Measurements from ENCODE around the gene STAC3. TPM values are rescaled to one million over a fixed set of nuclear protein-coding genes. Genes with fewer than 3 reads are reported as not detected.
"Not testable (repeated sequence)": the region's sequence is repeated elsewhere in the genome, so short reads cannot be mapped to it uniquely, and the experiment has no call there.

STAC3 gene
- 13.5 TPM for total RNA-seq
- 1.1 TPM for polyA plus RNA-seq

DNA sequence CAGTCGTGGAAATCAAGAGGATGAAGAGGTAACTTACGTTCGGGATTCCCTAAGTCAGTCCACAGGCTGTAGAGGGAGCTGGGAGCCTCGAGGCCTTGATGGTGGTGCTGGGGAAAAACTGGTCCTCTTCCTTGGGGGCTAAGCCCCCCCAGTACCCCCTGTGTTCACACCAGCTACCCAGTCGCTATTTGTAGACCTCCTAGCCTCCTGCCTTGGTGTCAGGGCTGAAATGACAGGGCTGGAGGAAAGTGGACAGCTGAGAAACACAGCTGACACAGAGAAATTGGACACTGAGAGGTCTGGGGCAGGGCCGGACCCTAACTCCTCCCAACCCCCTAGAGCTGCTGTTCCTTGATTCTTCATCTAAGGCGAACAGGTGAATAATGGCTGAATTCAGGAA is at the start of gene STAC3:
Gene STAC3, minus strand, starts transcription at position 232 of the 400 bp plus-strand sequence. CDS start 1,551 bp downstream, outside the sequence.
- H3K36me3 ChIP-seq (ENCODE audit: insufficient read depth): no peaks in the 10 kb centered on the region
- H3K4me3 ChIP-seq (ENCODE audit: low read depth, low read length): no peak within 1 kb of the TSS
- no peak within 1 kb of the TSS for H3K27ac ChIP-seq (ENCODE audit: low read depth)
- no peaks in the 10 kb centered on the region for H3K4me1 ChIP-seq (ENCODE audit: insufficient read depth)
- WGBS: 67% methylated on average over 7 of the region's 7 CpGs
- DNase-seq (ENCODE audit: extremely low spot score): no peak

DNA sequence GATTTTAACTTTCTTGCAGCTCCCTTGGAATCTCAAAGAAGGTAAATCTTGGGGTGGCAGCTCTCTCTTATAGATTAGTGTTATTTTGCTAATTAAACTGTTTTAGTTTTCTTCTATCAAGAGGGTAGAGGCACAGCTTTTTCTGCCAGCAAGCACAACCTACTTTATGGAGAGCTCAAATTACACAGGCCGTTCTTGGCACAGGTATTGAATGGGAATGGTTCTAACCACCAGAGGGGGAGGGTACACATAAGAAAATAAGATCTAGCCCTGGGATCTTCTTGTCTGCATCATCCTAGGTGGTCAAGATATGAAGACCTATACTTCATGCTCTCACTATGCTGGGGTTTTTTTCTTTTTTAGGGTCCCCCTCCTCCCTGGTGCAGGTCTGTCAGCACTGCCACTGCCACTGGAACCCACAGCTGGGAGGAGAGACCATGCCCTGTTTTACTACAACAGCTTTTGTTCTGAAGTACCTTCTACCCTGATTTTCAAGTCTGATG is 48.6 kb upstream of the STAC3 start:
- H3K27ac ChIP-seq (ENCODE audit: low read depth): no peak overlapping the region
- no peak for DNase-seq (ENCODE audit: extremely low spot score)
- WGBS: 51% methylated on average over 1 of the region's 1 CpG
- H3K36me3 ChIP-seq (ENCODE audit: insufficient read depth): peaks cover 10% of the 10 kb centered on the region
- no peak overlapping the region for H3K4me3 ChIP-seq (ENCODE audit: low read depth, low read length)
- H3K4me1 ChIP-seq (ENCODE audit: insufficient read depth): no peaks in the 10 kb centered on the region

DNA sequence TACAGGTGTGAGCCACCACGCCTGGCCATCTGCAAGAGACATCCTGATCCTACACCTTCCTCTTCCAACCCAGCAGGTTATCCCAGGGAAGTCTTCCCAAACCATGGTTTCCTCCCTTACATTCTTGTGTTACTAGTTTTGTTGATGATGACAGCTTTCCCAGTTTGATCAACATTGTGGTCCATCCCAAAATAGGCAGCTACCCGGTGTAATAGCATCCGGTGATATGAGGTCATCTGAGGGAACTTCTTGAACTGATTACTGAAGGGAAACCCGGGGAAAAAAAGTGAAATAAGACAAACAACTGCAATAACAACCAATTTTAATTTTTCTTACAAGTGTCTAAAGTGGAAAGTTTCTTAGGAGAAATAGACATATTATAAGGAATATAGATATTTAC is 45.3 kb upstream of the STAC3 start:
- DNase-seq (ENCODE audit: extremely low spot score): no peak
- Histone ChIP-seq H3K36me3 (ENCODE audit: insufficient read depth) (peaks cover 7% of the 10 kb centered on the region), H3K4me1 (ENCODE audit: insufficient read depth) (no peaks in the 10 kb centered on the region), H3K4me3 (ENCODE audit: low read depth, low read length) (no peak overlapping the region), H3K27ac (ENCODE audit: low read depth) (no peak overlapping the region)
- WGBS: 95% methylated on average over 4 of the region's 4 CpGs

DNA sequence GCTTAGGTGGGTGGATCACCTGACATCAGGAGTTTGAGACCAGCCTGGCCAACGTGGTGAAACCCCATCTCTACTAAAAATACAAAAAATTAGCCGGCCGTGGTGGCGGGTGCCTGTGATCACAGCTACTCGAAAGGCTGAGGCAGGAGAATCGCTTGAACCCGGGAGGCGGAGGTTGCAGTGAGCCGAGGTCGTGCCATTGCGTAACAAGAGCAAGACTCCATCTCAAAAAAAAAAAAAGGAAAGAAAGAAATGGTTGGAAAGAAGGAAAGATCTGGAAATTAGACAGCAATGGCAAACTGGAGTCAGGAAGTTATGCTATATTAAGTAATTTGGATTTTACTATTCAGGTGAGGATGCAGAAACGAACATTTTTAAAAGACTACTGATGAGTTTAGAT is 31.1 kb upstream of the STAC3 start:
- H3K27ac ChIP-seq (ENCODE audit: low read depth); H3K4me1 ChIP-seq (ENCODE audit: insufficient read depth); DNase-seq (ENCODE audit: extremely low spot score); H3K4me3 ChIP-seq (ENCODE audit: low read depth, low read length): not testable (repeated sequence)
- 95% methylated on average over 12 of the region's 12 CpGs for WGBS
- H3K36me3 ChIP-seq (ENCODE audit: insufficient read depth): peaks cover 10% of the 10 kb centered on the region

DNA sequence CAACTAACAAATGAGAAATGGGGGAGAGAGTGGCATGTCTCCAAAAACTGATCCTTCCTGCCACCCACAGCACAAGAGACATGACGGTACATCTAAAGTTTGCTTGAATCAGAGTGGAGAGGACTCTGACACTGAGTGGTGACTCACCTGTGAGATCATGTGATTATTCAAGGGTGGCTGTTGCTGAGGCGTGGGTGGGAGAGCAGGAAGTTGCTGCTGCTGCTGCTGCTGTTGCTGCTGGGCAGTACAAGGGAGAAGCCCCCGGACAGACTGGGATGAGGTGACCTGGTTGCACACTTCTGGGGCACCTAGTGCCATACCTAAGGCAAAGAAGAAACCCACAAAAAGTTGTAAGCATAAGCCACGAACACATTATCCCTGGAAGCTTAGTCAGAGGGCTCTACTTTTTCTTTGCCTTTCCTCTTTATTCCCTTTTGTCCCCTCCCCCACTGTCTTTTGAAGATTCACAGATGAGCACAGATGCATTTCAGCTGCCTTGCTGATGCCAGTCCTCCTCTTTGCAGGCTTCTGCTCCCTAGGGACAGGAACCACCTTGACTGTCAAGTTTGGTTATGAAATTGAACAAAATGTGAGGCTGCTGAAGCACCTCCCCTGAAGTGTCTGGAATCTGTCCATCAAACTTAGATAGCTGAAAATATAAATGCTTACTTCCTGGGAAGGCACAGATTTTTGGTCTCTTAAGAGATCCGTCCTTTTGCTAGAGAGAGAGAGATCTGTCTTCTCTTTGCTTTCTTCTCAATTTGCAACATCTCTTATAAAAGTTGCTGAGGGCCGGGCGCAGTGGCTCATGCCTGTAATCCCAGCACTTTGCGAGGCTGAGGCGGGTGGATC is 29.4 kb upstream of the STAC3 start:
- H3K4me3 ChIP-seq (ENCODE audit: low read depth, low read length): no peak overlapping the region
- peak; percentile 15 for DNase-seq (ENCODE audit: extremely low spot score)
- no peak overlapping the region for H3K27ac ChIP-seq (ENCODE audit: low read depth)
- H3K4me1 ChIP-seq (ENCODE audit: insufficient read depth): no peaks in the 10 kb centered on the region
- peaks cover 8% of the 10 kb centered on the region for H3K36me3 ChIP-seq (ENCODE audit: insufficient read depth)
- 71% methylated on average over 9 of the region's 9 CpGs for WGBS

DNA sequence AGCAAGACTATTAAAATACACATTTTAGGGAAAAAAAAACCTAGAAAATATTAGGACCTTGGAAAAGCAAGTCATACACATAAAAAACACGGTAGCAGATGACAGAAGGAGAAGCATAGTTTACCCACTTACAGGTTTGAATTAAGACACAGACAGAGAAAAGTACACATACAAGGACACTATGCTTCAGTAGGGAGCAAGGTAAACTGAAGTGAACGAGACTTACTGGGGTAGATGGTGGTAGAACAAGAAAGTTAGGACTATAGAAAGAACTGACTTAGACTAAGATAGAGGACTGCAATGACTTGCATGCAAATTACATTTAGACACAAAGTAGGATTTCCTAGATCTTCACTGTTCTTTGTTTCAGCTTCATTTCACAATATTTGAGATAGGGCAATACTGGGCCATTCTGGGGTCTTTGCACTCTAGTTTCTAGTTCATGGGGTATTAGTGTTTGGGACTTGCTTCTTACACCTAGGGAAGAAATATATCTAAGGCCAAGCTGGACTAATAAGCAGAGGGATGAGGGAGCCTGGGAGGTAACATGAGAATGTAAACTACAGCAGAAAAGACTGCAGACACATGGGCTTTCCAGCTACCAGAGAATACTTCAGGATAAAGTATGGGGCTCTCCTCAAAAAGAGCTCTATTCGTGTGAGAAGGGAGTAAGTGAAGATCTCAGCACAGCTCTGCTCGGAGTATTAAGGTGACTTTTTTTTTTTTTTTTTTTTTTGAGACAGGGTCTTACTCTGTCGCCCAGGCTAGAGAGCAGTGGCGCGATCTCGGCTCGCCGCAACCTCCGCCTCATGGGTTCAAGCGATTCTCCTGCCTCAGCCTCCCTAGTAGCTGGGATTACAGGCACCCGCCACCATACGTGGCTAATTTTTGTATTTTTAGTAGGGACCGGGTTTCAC is 27.7 kb upstream of the STAC3 start:
- Histone ChIP-seq H3K27ac (ENCODE audit: low read depth) (no peak overlapping the region), H3K4me3 (ENCODE audit: low read depth, low read length) (no peak overlapping the region), H3K4me1 (ENCODE audit: insufficient read depth) (no peaks in the 10 kb centered on the region), H3K36me3 (ENCODE audit: insufficient read depth) (peaks cover 10% of the 10 kb centered on the region)
- no peak for DNase-seq (ENCODE audit: extremely low spot score)
- 94% methylated on average over 15 of the region's 15 CpGs for WGBS

DNA sequence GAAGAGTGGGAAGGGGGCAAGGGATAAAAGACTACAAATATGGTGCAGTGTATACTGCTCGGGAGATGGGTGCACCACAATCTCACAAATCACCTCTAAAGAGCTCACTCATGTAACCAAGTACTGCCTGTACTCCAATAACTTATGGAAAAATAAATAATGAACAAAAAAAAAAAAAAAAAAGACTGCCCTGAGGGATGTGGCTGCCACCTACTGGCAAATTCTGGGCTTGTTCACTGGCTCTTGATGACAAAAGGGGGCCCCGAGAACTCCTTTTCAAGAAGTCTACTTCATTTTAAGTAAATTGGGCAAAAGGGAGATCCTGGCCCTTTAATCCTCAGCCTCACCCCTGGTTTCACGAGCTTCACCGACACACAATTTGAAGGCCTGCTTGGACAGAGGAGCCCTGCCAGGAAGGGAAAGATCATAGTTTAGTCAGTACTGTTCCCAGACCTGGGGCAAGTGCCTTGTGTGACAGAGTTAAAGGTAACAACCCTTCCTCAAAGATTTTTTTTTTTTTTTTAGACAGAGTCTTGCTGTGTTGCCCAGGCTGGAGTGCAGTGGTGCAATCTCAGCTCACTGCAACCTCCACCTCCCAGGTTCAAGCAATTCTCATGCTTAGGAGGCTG is 26.1 kb upstream of the STAC3 start:
- Histone ChIP-seq H3K36me3 (ENCODE audit: insufficient read depth) (peaks cover 10% of the 10 kb centered on the region), H3K4me1 (ENCODE audit: insufficient read depth) (no peaks in the 10 kb centered on the region), H3K4me3 (ENCODE audit: low read depth, low read length) (no peak overlapping the region), H3K27ac (ENCODE audit: low read depth) (no peak overlapping the region)
- WGBS: 48% methylated on average over 4 of the region's 4 CpGs
- DNase-seq (ENCODE audit: extremely low spot score): no peak

DNA sequence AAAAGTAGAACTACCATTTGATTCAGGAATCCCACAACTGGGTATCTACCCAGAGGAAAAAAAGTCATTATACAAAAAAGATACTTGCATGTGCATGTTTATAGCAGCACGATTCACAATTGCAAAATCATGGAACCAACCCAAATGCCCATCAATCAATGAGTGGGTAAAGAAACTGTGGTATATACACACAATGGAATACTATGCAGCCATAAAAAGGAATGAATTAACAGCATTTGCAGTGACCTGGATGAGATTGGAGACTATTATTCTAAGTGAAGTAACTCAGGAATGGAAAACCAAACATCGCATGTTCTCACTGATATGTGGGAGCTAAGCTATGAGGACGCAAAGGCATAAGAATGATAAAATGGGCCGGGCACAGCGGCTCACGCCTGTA is 25.2 kb upstream of the STAC3 start:
- WGBS: 99% methylated on average over 6 of the region's 6 CpGs
- H3K36me3 ChIP-seq (ENCODE audit: insufficient read depth): peaks cover 12% of the 10 kb centered on the region
- not testable (repeated sequence) for H3K4me1 ChIP-seq (ENCODE audit: insufficient read depth); H3K27ac ChIP-seq (ENCODE audit: low read depth); H3K4me3 ChIP-seq (ENCODE audit: low read depth, low read length); DNase-seq (ENCODE audit: extremely low spot score)

DNA sequence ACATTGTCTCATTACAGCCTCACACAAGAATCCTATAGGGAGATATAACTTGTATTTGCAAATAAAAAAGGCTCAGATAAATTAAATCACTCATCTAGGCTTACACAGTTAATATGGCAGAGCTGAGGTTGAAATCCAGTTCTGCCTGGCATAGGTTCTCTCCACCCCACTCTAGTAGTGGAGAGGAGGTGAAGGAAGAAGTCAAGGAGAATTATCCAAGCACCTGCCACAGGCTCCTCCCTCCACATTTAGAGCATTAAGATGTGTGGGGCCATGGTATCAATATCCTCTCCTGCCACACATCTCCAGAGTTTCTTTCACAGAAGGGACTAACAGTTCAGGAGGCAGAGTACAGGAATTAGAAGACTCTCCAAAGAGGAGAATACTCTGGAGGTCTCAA is 22.5 kb upstream of the STAC3 start:
- Histone ChIP-seq H3K4me1 (ENCODE audit: insufficient read depth) (no peaks in the 10 kb centered on the region), H3K36me3 (ENCODE audit: insufficient read depth) (peaks cover 9% of the 10 kb centered on the region), H3K27ac (ENCODE audit: low read depth) (no peak overlapping the region), H3K4me3 (ENCODE audit: low read depth, low read length) (no peak overlapping the region)
- no peak for DNase-seq (ENCODE audit: extremely low spot score)

DNA sequence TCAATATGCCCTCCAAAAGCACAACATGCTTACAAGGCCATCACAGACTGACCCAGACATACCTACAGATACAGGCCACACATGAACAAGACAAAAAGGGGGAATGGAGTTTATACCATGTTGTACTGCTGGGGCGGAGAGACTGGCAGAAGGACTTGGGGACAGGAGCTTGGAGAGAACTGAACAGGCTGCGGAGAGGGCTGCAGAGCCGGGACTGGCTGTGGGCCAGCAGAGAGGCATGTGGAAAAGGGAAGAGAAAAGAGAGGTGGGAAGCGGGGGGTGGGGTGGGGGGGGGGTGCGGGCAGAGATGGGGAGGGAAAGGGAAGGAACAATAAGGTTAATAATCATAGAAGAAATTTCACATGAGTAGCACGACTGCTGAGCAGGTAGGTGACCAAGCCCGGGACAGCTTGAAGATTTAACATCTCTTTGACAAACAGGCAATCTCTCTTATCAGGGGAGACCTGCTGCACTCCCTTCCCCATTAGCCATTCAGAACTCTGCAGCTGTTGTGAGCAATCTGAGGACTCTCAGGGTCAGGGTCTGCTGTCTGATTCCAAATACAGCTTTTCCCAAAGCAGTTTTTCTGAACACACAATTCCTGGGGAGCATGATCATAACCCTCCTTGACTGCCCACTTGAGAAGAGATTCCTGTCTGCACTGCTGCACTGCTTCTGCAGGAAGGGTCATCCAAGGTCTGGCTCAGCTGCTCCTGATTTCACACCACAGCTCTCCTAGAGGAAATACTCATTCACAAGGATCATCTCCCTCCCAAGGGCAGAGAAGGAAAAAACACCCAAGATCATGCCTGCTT is 21.6 kb upstream of the STAC3 start:
- Histone ChIP-seq H3K4me3 (ENCODE audit: low read depth, low read length) (no peak overlapping the region), H3K36me3 (ENCODE audit: insufficient read depth) (peaks cover 9% of the 10 kb centered on the region), H3K27ac (ENCODE audit: low read depth) (no peak overlapping the region), H3K4me1 (ENCODE audit: insufficient read depth) (no peaks in the 10 kb centered on the region)
- 68% methylated on average over 7 of the region's 7 CpGs for WGBS
- DNase-seq (ENCODE audit: extremely low spot score): no peak

DNA sequence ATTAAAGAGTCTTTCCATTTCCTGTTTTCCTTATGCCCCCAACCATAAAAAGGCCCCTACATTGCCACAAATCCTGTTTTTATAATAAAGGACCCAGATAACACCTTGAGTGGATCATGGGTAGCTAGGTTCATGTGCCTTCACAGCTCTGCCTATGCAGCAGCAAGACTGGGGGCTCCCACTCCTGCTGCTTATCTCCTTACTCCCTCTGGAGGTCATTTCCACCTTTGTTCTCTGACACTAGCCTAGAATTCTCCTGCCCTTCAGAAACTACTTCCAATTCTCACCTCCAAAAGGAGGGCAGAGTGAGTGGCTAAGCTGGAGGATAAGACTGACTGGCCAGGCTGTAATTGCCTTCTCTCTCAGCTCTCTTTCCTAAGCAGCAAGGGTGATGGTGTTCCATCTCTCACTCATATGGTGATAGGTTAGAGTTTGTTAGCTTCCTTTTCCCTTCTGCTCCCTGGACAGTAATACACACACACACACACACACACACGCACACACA is 20.0 kb upstream of the STAC3 start:
- DNase-seq (ENCODE audit: extremely low spot score): no peak
- Histone ChIP-seq H3K4me1 (ENCODE audit: insufficient read depth) (no peaks in the 10 kb centered on the region), H3K36me3 (ENCODE audit: insufficient read depth) (peaks cover 7% of the 10 kb centered on the region), H3K4me3 (ENCODE audit: low read depth, low read length) (no peak overlapping the region), H3K27ac (ENCODE audit: low read depth) (no peak overlapping the region)
- WGBS: 89% methylated on average over 1 of the region's 1 CpG

DNA sequence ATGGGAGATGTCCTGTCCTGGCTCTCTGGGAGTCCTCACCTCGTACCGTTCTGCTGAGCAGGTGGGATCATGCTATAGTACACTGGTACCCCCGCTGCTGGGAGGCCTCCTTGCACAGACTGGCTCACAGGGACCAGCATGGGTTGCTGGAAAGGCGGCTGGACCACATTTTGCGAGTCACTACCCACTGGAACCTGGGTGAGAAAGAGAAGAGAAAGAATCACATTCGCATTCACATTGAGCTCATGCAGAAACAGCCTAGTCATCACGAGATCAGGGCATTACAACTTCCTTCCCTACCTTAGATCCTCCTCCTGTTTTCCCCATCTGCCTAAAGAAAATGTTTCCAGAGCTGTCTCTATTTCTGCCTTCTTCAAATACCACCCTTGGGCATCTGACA is 17.3 kb upstream of the STAC3 start:
- 85% methylated on average over 7 of the region's 7 CpGs for WGBS
- Histone ChIP-seq H3K4me3 (ENCODE audit: low read depth, low read length) (no peak overlapping the region), H3K27ac (ENCODE audit: low read depth) (no peak overlapping the region), H3K36me3 (ENCODE audit: insufficient read depth) (peaks cover 6% of the 10 kb centered on the region), H3K4me1 (ENCODE audit: insufficient read depth) (no peaks in the 10 kb centered on the region)
- no peak for DNase-seq (ENCODE audit: extremely low spot score)

DNA sequence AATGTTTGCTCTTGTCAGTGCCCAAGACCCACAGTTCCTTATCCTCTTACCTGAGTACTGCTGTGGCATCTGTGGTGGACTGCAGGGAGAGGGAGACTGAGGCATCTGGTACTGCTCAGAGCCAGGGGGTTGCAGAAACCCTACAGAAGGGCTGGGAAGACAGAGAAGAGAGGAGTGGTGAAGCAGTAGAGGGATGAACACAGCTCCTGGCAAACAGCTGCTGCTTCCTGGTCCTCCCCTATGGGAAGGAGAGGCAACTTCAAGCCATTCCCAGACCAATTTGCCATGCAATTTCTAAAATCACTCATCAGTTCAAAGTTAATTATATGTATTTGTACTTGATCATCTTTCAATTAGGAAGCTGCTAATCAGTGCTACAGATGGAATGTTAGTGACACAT is 15.7 kb upstream of the STAC3 start:
- no peak overlapping the region for H3K27ac ChIP-seq (ENCODE audit: low read depth)
- H3K4me1 ChIP-seq (ENCODE audit: insufficient read depth): no peaks in the 10 kb centered on the region
- H3K36me3 ChIP-seq (ENCODE audit: insufficient read depth): peaks cover 6% of the 10 kb centered on the region
- DNase-seq (ENCODE audit: extremely low spot score): no peak
- H3K4me3 ChIP-seq (ENCODE audit: low read depth, low read length): no peak overlapping the region

Measured in urinary bladder (tissue), 4 donors.